Activated T-cell treated with anti-CD3 and anti-CD28 coated beads, Interleukin-2, amount 50 U/mL, for 24 hours (primary cell): ENCODE results near the gene FGGY.

ENCODE experiments used
- DNase-seq: peaks from one replicate; pipeline ENCODE4 v3.0.0-alpha.2; 2020
- H3K27ac Mint-ChIP-seq: 2 replicates; pipeline ENCODE4 v1.8.0; 2020; ENCODE audit warnings: mild to moderate bottlenecking, mixed read lengths
- H3K27me3 Mint-ChIP-seq: 2 replicates; pipeline ENCODE4 v1.8.0; 2020; ENCODE audit warnings: mixed read lengths
- H3K36me3 Mint-ChIP-seq: 2 replicates; pipeline ENCODE4 v1.8.0; 2020; ENCODE audit warnings: low read depth, mixed read lengths
- H3K4me1 Mint-ChIP-seq: 2 replicates; pipeline ENCODE4 v1.8.0; 2020; ENCODE audit warnings: low read depth, mixed read lengths
- H3K4me3 Mint-ChIP-seq: 2 replicates; pipeline ENCODE4 v1.8.0; 2020; ENCODE audit warnings: mild to moderate bottlenecking, moderate library complexity, mixed read lengths
- H3K9me3 Mint-ChIP-seq: 2 replicates; pipeline ENCODE4 v1.8.0; 2020; ENCODE audit warnings: mixed read lengths

The FGGY gene

DNA sequence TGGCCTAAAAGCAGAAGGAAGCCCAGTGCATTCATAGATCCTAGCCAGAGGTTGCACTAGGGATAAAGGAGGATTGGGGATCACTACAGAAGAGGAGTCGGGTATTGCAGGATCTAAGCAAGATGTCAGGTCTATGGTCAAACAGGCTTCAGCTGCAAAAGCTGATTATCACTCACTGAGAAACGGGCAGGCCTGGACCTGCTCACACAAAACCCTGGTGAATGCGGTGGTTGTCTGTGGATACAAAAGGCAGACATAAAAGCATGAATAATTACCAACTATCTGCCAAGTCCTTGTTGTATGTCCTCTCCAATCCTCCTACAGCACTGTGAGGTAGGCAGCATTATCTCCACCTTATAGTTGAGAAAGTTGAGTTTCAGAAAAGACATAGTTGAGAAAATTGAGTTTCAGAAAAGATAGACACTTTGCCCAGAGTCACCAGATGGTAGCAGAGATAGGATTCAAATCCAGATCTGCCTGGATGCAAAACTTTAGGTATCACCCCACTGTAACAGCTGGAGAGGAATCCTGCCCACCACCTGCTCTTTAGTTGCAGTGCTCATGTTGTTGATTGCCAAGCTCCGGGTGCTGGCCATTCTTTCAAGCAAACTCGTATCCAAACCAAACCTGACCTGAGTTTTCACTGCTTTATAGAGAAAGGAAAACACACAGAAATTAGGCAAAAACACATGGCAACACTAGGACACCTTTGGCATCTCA lies 468.3 kb downstream of the FGGY start:
- peaks cover 2% of the 10 kb centered on the region for H3K36me3 Mint-ChIP-seq
- no peak overlapping the region for H3K4me3 Mint-ChIP-seq
- H3K27ac Mint-ChIP-seq: no peak overlapping the region
- H3K4me1 Mint-ChIP-seq: no peaks in the 10 kb centered on the region
- no peak for DNase-seq
- H3K27me3 Mint-ChIP-seq: no peaks in the 10 kb centered on the region
- no peaks in the 10 kb centered on the region for H3K9me3 Mint-ChIP-seq

DNA sequence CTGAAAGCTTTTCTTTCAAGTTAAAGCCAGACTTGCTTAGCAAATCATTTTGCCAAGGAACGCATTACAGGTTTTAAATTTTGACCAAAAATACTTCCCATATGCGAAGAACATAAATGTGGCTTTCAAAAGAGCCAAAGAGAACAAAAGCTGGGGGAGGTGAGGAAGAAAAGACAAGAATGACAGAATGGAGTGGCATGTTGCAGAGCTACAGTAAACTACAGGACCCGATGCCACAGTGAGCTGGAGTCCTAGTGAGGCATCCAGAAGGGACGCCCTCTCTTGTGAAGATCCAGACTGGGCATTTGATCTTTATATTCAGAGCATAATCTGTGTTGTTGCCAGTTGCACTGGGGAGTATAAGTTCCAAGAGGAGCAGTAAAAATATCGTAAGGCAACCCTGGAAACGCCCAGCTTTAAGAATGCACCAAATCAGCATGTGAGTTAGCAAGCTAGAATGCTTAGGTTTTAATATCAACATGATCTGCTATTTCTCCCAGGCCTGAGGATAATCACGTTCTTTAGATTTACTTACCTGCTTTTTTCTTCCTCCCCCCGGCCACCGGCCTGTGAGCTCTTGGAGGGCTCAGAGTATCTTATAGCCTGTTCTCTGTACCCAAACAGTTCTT lies 469.4 kb downstream of the FGGY start:
- no peak for DNase-seq
- Mint-ChIP-seq H3K36me3 (peaks cover 2% of the 10 kb centered on the region), H3K4me3 (no peak overlapping the region), H3K9me3 (no peaks in the 10 kb centered on the region), H3K27ac (no peak overlapping the region), H3K27me3 (no peaks in the 10 kb centered on the region), H3K4me1 (no peaks in the 10 kb centered on the region)

DNA sequence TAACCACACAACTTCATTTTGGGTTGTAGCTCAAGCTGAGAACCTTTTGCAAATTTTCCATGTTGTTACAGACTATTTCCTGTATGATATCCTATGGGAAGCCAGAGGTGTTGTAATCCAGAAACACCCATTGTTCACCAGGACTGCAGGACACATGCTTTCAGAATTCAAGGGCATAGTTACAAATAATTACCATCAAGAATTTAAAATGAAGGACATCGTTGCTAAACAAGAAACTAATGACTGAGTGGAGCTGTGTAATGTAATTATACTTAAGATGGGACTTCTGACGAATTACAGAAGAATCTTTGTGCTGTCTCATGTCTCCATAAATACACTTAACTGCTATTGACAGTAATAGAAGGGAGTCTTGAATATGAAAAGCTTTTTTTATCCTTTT lies 470.2 kb downstream of the FGGY start:
- no peak for DNase-seq
- Mint-ChIP-seq H3K4me1 (no peaks in the 10 kb centered on the region), H3K36me3 (peaks cover 2% of the 10 kb centered on the region), H3K4me3 (no peak overlapping the region), H3K27me3 (no peaks in the 10 kb centered on the region), H3K27ac (no peak overlapping the region), H3K9me3 (no peaks in the 10 kb centered on the region)

DNA sequence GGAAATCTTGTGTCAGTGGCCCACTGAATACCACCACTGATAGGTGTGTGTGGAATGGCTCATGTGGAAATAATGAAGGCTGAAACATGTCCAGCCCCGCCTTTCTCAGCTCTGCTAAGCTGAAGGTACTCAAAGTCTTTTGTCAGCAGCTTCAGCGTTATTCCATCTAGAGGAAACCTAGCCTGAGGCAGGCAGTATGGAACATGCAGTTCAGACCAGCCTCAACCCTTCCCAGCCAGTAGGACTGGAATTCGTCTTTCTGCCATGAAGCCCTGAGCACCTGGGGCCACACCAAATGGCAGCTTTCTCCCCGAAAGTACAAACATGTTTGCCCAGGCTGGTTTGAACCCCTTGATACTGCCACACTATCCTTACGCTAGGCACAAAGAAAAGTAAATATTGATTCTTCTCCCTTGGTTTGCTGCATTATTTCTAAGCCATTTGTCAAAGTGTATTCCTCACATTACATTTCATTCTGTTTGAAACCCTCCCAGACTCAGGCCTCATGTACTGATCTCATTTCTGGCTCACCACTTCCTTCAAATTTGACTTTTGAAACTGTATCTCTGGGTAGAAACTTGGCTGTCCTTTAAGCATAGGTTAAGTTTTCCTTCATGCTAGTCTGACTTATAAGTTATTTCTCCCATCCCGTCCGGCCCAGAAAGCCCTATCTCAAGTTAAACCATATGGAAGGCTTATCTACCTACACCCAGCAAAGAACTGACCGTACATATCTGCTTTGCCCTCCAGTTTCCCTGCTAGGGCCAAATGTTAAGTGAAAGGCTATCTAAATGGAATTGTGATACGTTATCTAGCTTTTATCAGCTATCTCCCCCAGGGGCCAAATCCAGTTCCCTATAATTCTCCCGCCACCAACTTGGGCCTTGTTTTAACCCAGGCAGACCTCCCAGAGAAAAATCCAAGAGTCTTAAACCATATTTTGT lies 472.2 kb downstream of the FGGY start:
- Mint-ChIP-seq H3K4me3 (no peak overlapping the region), H3K36me3 (no peaks in the 10 kb centered on the region), H3K9me3 (no peaks in the 10 kb centered on the region), H3K27me3 (no peaks in the 10 kb centered on the region), H3K4me1 (no peaks in the 10 kb centered on the region), H3K27ac (no peak overlapping the region)
- DNase-seq: no peak

DNA sequence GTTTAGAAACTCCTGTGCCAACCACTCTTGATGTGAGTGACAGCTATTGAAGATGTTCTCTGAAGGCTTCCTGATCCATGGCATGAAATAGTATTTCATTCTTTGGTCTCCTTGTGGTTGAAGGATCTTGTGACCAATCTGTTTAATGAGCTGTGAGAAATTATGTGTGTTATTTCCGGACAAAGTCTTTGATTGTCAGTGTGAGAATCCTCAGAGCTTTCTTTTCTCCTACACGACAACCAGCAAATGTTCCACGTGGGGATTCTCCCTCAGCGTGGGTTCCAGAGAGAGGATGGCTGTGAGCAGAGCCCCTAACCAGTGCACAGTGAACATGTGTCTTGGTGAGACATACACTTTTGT lies 472.8 kb downstream of the FGGY start:
- Mint-ChIP-seq H3K4me1 (no peaks in the 10 kb centered on the region), H3K27me3 (no peaks in the 10 kb centered on the region), H3K27ac (no peak overlapping the region), H3K36me3 (no peaks in the 10 kb centered on the region), H3K9me3 (no peaks in the 10 kb centered on the region), H3K4me3 (no peak overlapping the region)
- no peak for DNase-seq

DNA sequence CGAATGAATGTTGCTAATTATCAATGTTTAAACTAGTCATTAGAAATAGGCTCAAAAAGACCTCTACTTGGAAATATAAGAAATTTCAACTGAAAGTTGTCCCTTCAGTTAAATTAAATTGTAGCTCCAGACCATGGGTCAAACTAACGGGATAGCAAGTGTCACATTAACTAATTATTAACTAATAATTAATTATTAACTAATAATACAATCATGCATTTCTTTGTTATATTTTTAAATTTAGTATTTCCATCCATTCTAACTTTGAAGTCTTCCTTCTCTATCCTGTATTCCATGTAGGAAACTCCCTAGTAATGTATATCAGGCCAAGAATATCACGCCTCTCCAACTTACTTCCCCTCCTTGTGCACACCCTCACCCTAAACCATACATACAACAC lies 474.5 kb downstream of the FGGY start:
- H3K9me3 Mint-ChIP-seq: no peaks in the 10 kb centered on the region
- no peak overlapping the region for H3K27ac Mint-ChIP-seq
- H3K36me3 Mint-ChIP-seq: no peaks in the 10 kb centered on the region
- H3K27me3 Mint-ChIP-seq: no peaks in the 10 kb centered on the region
- DNase-seq: no peak
- no peaks in the 10 kb centered on the region for H3K4me1 Mint-ChIP-seq
- no peak overlapping the region for H3K4me3 Mint-ChIP-seq

DNA sequence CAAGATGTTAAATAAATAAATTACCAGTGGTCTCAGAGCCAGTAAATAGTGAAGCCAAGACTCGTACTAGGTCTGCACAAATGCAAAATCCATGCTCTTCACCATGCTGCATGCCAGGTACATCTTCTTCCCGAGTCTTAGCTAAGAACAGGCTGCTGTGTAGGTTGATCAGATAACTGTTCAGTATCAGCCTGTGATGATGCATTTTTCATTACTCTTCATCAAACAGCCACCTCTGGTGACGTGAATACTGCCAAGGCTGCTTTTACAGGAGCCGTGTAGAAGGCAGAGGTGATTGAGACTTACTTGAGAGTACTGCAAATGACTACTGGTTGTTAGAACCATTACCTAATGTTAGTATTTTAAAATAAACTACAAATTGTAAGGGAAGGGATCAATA lies 478.6 kb downstream of the FGGY start:
- no peak for DNase-seq
- no peaks in the 10 kb centered on the region for H3K27me3 Mint-ChIP-seq
- no peak overlapping the region for H3K27ac Mint-ChIP-seq
- no peaks in the 10 kb centered on the region for H3K36me3 Mint-ChIP-seq
- H3K4me3 Mint-ChIP-seq: no peak overlapping the region
- no peaks in the 10 kb centered on the region for H3K4me1 Mint-ChIP-seq
- no peaks in the 10 kb centered on the region for H3K9me3 Mint-ChIP-seq

DNA sequence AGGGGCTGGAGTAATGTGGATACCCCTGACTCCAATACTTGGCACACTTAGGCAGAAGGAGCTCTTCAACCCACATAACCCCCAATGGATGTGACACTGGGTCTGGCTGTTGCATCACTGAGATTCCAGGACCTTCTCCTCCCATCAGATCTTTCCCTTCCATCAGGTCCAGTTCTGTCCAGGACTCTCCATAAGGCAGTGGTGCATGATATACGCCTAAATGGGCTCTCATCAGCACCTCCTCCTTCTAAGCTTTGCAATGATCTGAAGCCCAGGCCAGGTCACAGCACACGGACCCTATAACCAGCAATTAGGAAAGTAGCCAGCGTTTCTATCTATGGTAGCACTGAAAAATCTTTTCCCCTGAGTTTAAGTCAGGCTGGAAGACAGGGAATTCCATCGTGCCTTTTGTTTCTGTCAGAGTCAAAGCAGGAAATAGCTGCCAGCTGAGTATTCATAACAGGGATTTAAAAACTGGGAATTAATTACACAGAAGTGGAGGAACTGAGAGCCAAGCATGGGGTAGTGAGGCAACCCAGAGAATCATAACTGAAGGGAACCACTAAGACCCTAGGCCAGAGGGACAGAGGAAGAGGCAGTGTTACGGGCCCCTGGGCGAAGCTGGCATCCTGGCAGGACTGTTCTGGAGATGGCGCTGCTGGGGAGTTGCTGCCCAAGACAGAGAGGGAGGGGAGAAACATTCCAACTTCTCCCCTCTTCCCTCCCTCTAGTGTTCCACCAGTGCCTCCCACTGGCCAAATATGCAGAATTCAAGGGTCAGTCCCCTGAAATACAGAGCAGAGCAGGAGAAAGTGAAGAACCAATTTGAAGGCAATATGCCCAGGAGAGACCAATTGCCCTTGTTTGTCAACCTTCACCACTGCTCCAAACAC lies 480.3 kb downstream of the FGGY start:
- Mint-ChIP-seq H3K4me1 (no peaks in the 10 kb centered on the region), H3K9me3 (no peaks in the 10 kb centered on the region), H3K36me3 (no peaks in the 10 kb centered on the region), H3K4me3 (no peak overlapping the region), H3K27me3 (no peaks in the 10 kb centered on the region), H3K27ac (no peak overlapping the region)
- no peak for DNase-seq

DNA sequence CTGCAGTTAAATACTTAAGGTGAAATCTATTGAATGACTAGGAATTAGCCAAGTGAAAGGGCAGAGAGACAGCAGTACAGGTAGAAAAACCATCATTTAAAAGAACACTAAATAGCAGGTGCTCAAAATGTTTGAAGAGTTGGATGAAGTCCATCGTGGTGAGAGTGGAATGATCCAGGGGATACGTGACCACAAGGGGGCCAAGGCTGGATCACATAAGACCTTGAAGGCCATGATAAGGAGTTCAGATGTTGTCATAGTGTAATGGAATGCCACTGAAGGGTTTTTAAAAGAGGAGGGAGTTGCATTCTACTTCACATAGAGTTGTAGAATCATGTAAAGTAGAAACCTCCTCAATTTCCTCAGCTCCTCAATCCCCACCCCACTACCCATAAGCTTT lies 483.1 kb downstream of the FGGY start:
- no peaks in the 10 kb centered on the region for H3K9me3 Mint-ChIP-seq

DNA sequence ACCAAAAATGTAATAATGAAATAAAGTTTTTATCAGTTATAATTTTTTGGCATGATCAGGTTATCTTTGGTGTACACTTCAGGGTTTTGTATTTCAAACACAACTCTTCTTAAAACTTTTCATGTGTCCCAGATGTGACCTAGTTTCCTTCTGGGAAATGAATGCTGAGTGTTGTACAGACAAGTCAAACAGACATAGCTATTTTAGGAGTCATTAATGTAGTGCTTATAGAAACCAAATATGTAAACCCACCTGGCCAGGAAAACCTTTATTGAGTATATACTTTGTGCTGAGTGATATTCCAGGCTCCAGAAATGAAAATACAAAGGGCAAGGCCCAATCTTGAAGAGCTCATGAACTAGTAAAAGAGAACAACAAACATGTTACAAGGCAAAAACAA lies 491.9 kb downstream of the FGGY start:
- Mint-ChIP-seq H3K27me3 (no peaks in the 10 kb centered on the region), H3K27ac (no peak overlapping the region), H3K4me3 (no peak overlapping the region), H3K4me1 (peaks cover 3% of the 10 kb centered on the region), H3K36me3 (no peaks in the 10 kb centered on the region), H3K9me3 (peaks cover 32% of the 10 kb centered on the region)
- DNase-seq: no peak

More for the DNA sequence above, 483.1 kb downstream of the FGGY start:
- DNase-seq: no peak
- Mint-ChIP-seq H3K27ac (no peak overlapping the region), H3K4me3 (no peak overlapping the region), H3K4me1 (no peaks in the 10 kb centered on the region), H3K27me3 (no peaks in the 10 kb centered on the region), H3K36me3 (no peaks in the 10 kb centered on the region)

DNA sequence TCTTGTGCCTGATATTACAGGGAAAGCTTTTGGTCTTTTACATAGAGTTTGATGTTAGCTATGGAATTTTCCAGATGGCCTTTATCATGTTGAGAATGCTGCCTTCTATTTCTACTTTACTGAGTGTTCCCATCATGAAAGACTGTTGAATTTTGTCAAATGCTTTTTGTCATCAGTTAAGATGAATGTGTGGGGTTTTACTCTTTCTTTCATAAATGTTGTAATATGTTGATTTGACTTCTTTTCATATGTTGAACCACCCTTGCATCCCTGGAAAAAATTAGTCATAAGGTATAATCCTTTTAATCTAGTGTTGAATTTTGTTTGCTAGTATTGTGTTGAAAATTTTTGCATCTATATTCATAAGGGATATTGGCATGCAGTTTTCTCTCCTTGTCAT lies 501.7 kb downstream of the FGGY start:
- Mint-ChIP-seq H3K4me3 (no peak overlapping the region), H3K4me1 (no peaks in the 10 kb centered on the region), H3K27me3 (peaks cover 9% of the 10 kb centered on the region), H3K27ac (no peak overlapping the region), H3K36me3 (no peaks in the 10 kb centered on the region), H3K9me3 (peaks cover 12% of the 10 kb centered on the region)
- DNase-seq: no peak

DNA sequence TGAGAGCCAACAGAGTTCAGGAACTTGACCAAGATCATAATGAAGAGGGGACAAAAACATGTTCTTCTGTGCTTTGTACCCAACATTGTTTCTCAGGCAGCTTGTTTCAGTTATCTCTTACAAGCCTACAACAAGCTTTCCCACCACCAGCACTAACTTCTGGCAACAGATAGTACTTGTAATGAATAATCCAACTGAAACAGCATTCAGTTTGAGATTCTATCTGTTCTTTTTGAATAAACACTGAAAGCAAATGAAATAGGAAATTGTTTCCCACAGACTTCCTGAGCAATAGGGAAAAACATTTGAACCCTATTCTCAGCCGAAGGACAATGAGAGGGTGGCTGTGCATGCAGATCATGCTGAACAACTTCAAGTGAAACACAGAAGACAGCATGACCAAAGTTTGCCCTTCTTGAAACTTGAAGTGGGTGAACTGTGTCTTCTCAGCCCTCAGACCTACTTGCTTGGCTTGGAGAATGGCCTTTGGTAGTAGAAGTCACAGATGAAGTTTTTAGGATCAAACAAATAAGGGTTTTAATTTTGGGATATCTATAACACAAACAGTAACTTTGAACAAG lies 506.7 kb downstream of the FGGY start:
- H3K36me3 Mint-ChIP-seq: no peaks in the 10 kb centered on the region
- H3K27ac Mint-ChIP-seq: no peak overlapping the region
- no peak for DNase-seq
- H3K4me1 Mint-ChIP-seq: no peaks in the 10 kb centered on the region
- H3K9me3 Mint-ChIP-seq: no peaks in the 10 kb centered on the region
- no peak overlapping the region for H3K4me3 Mint-ChIP-seq
- H3K27me3 Mint-ChIP-seq: peaks cover 18% of the 10 kb centered on the region

DNA sequence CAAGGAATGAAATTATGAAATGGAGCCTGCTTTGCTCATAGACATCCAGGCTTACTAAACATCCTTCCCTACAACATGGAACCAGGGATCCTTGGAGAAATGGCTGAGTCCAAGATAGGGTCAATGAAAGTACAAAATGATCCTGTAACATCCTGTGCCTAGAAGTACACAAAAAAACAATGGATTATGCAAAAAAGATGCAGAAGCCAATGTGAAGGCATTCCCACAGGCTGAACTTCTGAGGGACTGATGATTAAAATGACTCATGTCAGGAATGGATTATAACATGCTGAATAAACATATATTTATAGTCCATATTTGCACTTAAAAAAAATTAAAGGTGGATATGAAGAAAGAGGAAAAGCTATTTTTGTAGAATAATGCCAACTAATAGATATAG lies 507.4 kb downstream of the FGGY start:
- Mint-ChIP-seq H3K4me3 (no peak overlapping the region), H3K9me3 (no peaks in the 10 kb centered on the region), H3K27me3 (peaks cover 25% of the 10 kb centered on the region), H3K36me3 (no peaks in the 10 kb centered on the region), H3K4me1 (no peaks in the 10 kb centered on the region), H3K27ac (no peak overlapping the region)
- DNase-seq: no peak

DNA sequence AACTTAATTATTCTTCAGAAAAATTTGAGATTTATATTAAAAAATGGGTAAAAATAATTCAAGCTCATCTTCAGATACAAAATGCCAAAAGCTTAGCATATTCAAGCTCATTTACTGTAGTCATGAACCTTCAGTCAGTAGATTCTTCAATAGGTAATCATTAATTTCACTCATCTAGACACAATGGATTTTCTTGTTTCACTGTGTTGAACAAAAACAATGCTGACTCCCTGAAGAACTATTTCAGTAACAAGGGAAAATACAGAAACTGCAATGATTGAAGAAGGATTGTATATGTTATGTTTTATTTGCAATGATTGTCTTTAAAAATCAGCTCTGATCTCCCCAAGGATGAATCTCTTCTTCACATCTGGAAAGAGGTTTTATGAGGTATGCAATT lies 508.7 kb downstream of the FGGY start:
- Mint-ChIP-seq H3K4me1 (no peaks in the 10 kb centered on the region), H3K9me3 (no peaks in the 10 kb centered on the region), H3K36me3 (no peaks in the 10 kb centered on the region), H3K4me3 (no peak overlapping the region), H3K27me3 (peaks cover 29% of the 10 kb centered on the region), H3K27ac (no peak overlapping the region)
- no peak for DNase-seq
